HG03439 (cell line): Measurements from ENCODE around the gene RLN3.
"Not testable (repeated sequence)": the region's sequence is repeated elsewhere in the genome, so short reads cannot be mapped to it uniquely, and the experiment has no call there.

ENCODE experiments used
- ATAC-seq: cut with Tn5 transposase; IDR thresholded peaks from one replicate; pipeline ENCODE4 v1.9.1; 2021; ENCODE audit warnings: mild to moderate bottlenecking, moderate library complexity; ENCODE audit not compliant: unreplicated experiment

Gene RLN3

DNA sequence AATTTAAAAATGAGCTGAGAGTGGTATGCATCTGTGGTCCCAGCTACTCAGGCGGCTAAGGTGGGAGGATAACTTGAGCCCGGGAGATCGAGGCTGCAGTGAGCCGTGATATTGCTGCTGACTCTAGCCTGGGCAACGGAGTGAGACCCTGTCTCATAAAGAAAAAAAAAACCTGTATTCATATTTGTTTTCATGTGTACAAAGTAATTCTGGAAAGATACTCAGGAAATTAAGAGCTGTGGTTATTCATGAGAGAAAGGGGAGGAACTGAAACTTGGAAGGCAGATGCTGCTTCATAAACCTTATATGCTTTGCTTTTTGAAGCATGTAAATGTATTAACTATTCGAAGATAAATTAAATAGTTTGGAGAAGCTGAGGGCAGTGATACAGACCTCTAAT lies 8.8 kb upstream of the RLN3 start:
- no peak for ATAC-seq

- not testable (repeated sequence) for ATAC-seq
Measured at GRCh38 chr19:14019739-14020138, 8.2 kb upstream of the RLN3 start.

- no peak for ATAC-seq
Measured at GRCh38 chr19:14021474-14021873, 6.5 kb upstream of the RLN3 start.

- ATAC-seq: no peak
Measured at GRCh38 chr19:14022469-14022868, 5.5 kb upstream of the RLN3 start.

- ATAC-seq: no peak
Measured at GRCh38 chr19:14023404-14024235, 4.3 kb upstream of the RLN3 start.

- ATAC-seq: not testable (repeated sequence)
Measured at GRCh38 chr19:14026652-14027192, 1.2 kb upstream of the RLN3 start.

- ATAC-seq: no peak
Measured at GRCh38 chr19:14028901-14029300, 953 bp downstream of the RLN3 start.

DNA sequence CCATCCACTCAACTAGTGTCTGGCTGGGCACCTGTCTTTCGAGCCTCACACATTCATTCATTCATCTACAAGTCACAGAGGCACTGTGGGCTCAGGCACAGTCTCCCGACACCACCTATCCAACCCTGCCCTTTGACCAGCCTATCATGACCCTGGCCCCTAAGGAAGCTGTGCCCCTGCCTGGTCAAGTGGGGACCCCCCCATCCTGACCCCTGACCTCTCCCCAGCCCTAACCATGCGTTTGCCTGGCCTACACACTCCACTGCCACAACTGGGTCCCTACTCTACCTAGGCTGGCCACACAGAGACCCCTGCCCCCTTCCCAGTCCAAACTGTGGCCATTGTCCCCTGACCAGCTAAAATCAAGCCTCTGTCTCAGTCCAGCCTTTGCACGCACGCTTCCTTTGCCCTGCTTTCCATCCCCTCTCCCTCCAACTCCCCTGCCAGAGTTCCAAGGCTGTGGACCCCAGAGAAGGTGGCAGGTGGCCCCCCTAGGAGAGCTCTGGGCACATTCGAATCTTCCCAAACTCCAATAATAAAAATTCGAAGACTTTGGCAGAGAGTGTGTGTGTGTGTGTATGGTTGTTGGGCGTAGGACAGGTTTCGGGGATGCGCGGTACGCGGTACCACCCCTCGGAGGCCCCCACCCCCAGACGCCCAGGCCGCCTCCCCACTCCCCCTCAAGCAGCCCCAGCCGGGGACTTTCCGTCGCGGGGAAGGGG lies 3.2 kb downstream of the RLN3 start:
- no peak for ATAC-seq

GRCh38 chr19:14031719-14032480 lies 4.0 kb downstream of the RLN3 start, which contains the start of gene IL27RA:
Gene IL27RA, plus strand, starts transcription at chr19:14031762. Its CDS starts 111 bp downstream, at chr19:14031873.
- ATAC-seq: peak; percentile 54

DNA sequence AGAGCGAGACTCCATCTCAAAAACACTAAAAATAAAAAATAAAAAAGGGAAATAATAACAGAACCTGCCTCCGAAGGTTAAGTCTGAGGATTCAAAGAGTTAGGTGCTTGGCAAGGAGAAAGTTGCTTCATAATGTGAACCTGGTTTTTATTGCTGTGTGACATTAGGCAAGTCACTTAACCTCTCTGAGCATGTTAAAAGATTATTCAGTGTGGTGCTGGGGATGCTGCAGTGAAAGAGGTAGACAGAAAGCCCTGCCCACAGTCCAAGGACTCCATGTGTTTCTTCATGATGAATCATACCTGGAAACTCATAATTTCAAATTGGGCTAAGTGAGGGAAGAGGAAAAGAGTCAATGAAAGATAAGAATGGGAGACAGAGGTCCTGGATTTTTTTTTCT lies 6.0 kb downstream of the RLN3 start:
- ATAC-seq: no peak

DNA sequence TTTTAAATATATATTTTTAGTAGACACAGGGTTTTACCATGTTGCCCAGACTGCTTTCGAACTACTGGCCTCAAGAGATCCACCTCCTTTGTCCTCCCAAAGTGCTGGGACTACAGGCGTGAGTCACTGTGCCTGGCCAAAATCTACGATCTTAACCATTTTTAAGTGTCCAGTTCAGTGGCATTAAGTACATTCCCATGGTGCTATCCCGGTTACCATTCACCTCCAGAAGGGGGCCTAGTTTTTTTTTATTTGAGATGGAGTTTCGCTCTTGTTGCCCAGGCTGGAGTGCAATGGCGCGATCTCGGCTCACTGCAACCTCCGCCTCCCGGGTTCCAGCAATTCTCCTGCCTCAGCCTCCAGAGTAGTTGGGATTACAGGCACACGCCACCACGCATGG lies 7.2 kb downstream of the RLN3 start:
- ATAC-seq: not testable (repeated sequence)

DNA sequence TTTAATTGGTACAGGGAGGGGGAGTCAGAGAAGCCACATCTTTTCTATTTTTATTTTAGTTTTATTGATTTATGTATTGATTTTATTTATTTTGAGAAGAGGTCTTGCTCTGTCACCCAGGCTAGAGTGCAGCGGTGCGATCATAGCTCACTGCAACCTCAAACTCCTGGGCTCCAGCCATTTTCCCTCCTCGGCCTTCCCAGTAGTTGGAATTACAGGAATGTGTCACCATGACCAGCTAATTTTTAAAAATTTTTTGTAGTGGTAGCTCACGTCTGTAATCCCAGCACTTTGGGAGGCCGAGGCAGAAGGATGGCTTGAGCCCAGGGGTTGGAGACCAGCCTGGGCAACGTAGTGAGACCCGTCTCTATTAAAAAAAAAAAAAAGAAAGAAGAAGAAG lies 7.8 kb downstream of the RLN3 start:
- no peak for ATAC-seq

DNA sequence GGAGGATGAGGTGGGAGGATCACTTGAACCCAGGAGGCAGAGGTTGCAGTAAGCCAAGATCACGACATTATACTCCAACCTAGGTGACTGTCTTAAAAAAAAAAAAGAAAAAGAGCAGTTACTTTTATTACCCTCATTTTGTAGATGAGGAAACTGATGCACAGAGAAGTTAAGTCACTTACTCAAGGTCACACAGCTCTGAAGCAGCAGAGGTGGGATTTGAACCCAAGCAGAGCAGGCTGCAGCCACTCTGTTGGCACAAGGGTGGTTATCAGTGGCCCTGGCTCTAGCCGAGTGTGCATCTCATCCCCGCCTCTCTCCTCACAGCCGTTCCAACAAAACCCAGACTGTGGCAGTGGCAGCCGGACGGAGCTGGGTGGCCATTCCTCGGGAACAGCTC lies 11.2 kb downstream of the RLN3 start:
- ATAC-seq: no peak

DNA sequence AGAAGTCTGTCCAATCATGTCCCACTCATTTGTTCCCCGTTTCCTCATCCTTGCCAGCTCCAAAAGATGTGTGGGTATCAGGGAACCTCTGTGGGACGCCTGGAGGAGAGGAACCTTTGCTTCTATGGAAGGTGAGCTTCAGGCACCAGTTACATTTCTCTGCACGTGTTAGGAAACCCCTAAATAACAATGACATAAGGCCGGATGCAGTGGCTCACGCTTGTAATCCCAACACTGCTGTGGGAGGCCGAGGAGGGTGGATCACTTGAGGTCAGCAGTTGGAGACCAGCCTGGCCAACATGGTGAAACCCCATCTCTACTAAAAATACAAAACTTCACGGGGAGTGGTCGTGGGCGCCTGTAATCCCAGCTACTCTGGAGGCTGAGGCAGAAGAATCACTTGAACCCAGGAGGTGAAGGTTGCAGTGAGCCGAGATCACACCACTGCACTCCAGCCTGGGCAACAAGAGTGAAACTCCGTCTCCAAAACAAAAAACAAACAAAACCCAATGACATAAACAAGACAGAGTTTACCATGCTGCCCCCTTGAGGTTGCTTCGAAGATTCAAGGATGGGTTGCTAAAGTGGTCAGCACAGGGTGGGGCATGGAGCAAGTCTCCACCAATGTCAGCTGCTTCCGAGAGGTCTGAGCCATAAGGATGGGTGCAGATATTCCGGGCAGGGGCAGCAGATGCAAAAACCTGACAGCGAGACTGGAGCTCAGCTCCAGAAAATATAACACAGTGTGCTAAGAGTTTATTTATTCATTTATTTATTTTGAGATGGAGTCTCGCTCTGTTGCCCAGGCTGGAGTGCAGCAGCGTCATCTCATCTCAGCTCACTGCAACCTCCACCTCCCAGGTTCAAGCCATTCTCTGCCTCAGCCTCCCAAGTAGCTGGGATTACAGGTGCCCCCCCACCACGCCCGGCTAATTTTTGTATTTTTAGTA lies 15.0 kb downstream of the RLN3 start:
- ATAC-seq: not testable (repeated sequence)

GRCh38 chr19:14047866-14048265 lies 19.9 kb downstream of the RLN3 start:
- not testable (repeated sequence) for ATAC-seq

GRCh38 chr19:14048443-14049153 lies 20.6 kb downstream of the RLN3 start:
- no peak for ATAC-seq

- no peak for ATAC-seq
Measured at GRCh38 chr19:14050512-14050911, 22.6 kb downstream of the RLN3 start.

GRCh38 chr19:14050961-14051360 lies 23.0 kb downstream of the RLN3 start:
- ATAC-seq: not testable (repeated sequence)

DNA sequence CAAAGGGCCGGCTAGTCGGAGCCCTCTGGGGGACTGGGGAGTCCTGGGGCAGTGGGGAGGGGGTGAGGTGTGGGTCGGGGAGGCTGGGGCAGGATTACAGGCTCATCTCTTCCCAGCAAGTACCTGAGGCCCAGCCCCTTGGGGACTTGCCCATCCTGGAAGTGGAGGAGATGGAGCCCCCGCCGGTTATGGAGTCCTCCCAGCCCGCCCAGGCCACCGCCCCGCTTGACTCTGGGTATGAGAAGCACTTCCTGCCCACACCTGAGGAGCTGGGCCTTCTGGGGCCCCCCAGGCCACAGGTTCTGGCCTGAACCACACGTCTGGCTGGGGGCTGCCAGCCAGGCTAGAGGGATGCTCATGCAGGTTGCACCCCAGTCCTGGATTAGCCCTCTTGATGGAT lies 24.0 kb downstream of the RLN3 start:
- ATAC-seq: no peak
